Skeletal muscle tissue (tissue), 4 donors: ENCODE data around the gene ATG2A. TPM values are rescaled to one million over a fixed set of nuclear protein-coding genes. Genes with fewer than 3 reads are reported as not detected.
A peak's percentile ranks its signal among the peaks of the same experiment; 100 is the strongest.

ENCODE experiments used
- H3K27ac ChIP-seq: one replicate; pipeline ENCODE4 v1.7.0; 2013; ENCODE audit warnings: mild to moderate bottlenecking, low read depth, low read length, inconsistent platforms
- H3K27me3 ChIP-seq, 3 donors: one replicate each; pipeline ENCODE4 v1.7.0; 2013; ENCODE audit warnings: low read length in 3 of 3; ENCODE audit not compliant: control insufficient read depth in 3 of 3, insufficient read depth in 3 of 3
- H3K36me3 ChIP-seq, 3 donors: one replicate each; pipeline ENCODE4 v1.7.0; 2013; ENCODE audit warnings: low read length in 3 of 3; ENCODE audit not compliant: control insufficient read depth in 3 of 3, insufficient read depth in 3 of 3
- H3K4me1 ChIP-seq, 3 donors: one replicate each; pipeline ENCODE4 v1.7.0; 2013; ENCODE audit warnings: low read length in 3 of 3, mild to moderate bottlenecking in 3 of 3; ENCODE audit not compliant: control insufficient read depth in 3 of 3, insufficient read depth in 3 of 3
- H3K4me3 ChIP-seq, 3 donors: one replicate each; pipeline ENCODE4 v1.7.0; 2013; ENCODE audit warnings: low read length in 3 of 3
- H3K9ac ChIP-seq, 3 donors: one replicate each; pipeline ENCODE4 v1.7.0; 2013; ENCODE audit warnings: low read length in 3 of 3, mild to moderate bottlenecking in 3 of 3, moderate library complexity in 2 of 3, low read depth in 1 of 3
- H3K9me3 ChIP-seq, 3 donors: one replicate each; pipeline ENCODE4 v1.7.0; 2013; ENCODE audit warnings: low read length in 3 of 3; ENCODE audit not compliant: control insufficient read depth in 3 of 3
- total RNA-seq: library from RNA; depleted of rRNA; stranded (reverse); fragments of >200 nt; gene quantifications from one replicate; pipeline ENCODE4 v1.2.3, GENCODE V29; 2014
- donor health status: Osteomylitis.

ATG2A gene
- total RNA-seq, 1 donor from 2014 or later, result 3.1 TPM

- Histone ChIP-seq H3K4me3 (peak overlapping the region; percentile 3 to 45 (median 4)), H3K9ac (peak overlapping the region in 2 of 3 donors; percentile 27 to 57), H3K9me3 (no peaks in the 10 kb centered on the region), H3K27me3 (no peaks in the 10 kb centered on the region), H3K4me1 (peaks cover 74 to 87% (median 81%) of the 10 kb centered on the region in 3 donors), H3K36me3 (peaks cover 17 to 22% (median 19%) of the 10 kb centered on the region in 3 donors), H3K27ac (peak overlapping the region; percentile 69)
Measured at GRCh38 chr11:64874308-64875240, 42.4 kb downstream of the ATG2A start.

- Histone ChIP-seq H3K4me1 (peaks cover 83 to 92% (median 87%) of the 10 kb centered on the region in 3 donors), H3K27me3 (no peaks in the 10 kb centered on the region), H3K9ac (peak overlapping the region in 1 of 3 donors; percentile 45), H3K36me3 (peaks cover 17 to 22% (median 19%) of the 10 kb centered on the region in 3 donors), H3K9me3 (no peaks in the 10 kb centered on the region), H3K27ac (no peak overlapping the region), H3K4me3 (no peak overlapping the region)
Measured at GRCh38 chr11:64872790-64873488, 44.1 kb downstream of the ATG2A start.

DNA sequence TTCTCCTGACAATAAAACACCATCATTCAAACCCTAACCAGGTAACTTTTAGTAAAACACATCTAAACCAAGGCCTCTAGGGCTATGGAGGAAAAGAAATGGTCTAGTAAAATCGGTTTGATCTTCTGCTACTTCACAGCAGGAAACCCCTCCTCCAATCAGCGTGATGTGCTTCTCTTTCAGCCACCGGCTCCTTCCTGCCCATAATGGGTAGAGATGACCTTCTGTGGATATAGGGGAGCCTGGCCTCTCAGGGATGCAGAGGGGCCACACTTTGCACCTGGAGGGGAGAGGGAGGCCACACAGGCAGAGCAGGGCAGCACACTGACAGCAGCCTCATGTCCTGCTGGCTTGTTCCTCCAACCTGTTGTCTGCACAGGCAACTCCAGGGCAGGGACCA, 45.5 kb downstream of the ATG2A start:
- peak overlapping the region in 1 of 3 donors; percentile 49 for H3K4me3 ChIP-seq
- H3K27ac ChIP-seq, result peak overlapping the region; percentile 89
- peaks cover 77 to 82% (median 80%) of the 10 kb centered on the region in 3 donors for H3K4me1 ChIP-seq
- H3K9ac ChIP-seq, result peak overlapping the region; percentile 46 to 72 (median 63)
- H3K36me3 ChIP-seq, result peaks cover 17 to 22% (median 21%) of the 10 kb centered on the region in 3 donors
- no peaks in the 10 kb centered on the region for H3K9me3 ChIP-seq
- H3K27me3 ChIP-seq, result no peaks in the 10 kb centered on the region

- H3K9me3 ChIP-seq, result no peaks in the 10 kb centered on the region
- peak overlapping the region; percentile 63 to 72 (median 65) for H3K9ac ChIP-seq
- peaks cover 17 to 22% (median 21%) of the 10 kb centered on the region in 3 donors for H3K36me3 ChIP-seq
- H3K4me1 ChIP-seq, result peaks cover 76 to 81% (median 78%) of the 10 kb centered on the region in 3 donors
- H3K27me3 ChIP-seq, result no peaks in the 10 kb centered on the region
- H3K4me3 ChIP-seq, result peak overlapping the region; percentile 20 to 56 (median 46)
- H3K27ac ChIP-seq, result peak overlapping the region; percentile 89
Measured at GRCh38 chr11:64870893-64871466, 46.0 kb downstream of the ATG2A start.

DNA sequence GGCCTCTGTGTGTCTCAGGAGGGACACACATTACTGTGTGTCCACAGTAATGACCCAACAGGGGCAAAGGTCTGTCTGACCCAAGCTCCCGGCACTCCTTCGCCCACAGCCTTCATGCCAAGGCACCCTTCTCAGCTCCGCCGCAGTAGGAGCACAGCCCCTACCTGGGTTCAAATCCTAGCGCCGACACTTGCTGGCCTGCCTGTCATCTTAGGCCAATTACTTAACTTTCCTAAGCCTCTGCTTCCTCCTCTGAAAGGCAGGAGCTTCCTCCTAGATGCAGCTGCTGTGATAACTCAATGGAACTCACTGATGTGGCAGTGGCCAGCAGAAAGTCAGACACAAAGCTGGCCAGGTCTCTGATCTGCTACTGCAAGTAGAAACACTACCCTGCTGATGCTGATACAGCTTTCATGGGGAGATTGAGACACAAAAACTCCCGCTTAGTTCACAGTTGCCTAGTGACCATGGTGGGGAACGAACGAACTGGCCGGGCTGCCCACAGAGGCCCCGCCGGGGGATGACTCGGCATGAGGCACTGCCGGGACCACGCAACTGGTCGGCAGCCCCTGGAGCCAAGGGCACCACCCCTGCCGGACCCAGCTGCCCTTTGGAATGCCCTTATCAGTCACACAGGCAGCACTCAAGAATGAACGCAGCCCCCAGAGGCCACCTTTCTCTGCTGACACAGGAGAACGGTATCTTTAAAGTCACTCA, 46.7 kb downstream of the ATG2A start:
- Histone ChIP-seq H3K36me3 (peaks cover 17 to 22% (median 21%) of the 10 kb centered on the region in 3 donors), H3K4me3 (peak overlapping the region; percentile 36 to 56 (median 46)), H3K27me3 (no peaks in the 10 kb centered on the region), H3K4me1 (peaks cover 74 to 78% (median 78%) of the 10 kb centered on the region in 3 donors), H3K9me3 (no peaks in the 10 kb centered on the region), H3K9ac (peak overlapping the region; percentile 54 to 72 (median 65)), H3K27ac (peak overlapping the region; percentile 89)

DNA sequence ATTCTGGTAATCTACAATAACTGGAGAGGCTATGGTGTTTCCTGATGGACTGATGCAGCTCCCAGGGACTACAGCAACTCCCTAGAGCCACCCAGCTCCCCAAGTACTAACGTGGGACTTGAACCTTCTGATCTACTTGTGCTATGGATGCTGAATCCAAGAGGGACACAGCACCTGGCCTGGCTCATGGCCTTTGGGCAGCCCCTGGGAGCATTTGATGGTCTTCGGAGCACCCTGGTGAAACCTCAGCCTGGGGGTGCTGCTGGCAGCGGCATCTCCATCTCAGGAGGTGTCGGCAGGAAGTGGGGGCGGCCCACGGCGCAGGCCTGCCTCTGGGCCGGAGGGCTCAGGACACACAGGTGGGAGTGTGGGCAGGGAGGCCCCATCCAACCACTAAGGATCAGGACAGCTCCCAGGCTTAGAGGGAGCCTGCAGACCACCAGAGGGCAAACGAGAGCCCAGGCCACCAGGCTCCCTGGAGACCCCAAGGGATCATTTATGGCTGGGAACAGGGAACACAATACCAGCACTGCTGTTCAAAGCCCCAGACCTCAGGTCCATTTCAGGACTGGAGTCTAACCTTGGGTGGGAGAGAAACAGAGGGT, 47.3 kb downstream of the ATG2A start:
- Histone ChIP-seq H3K9me3 (no peaks in the 10 kb centered on the region), H3K36me3 (peaks cover 17 to 21% (median 21%) of the 10 kb centered on the region in 3 donors), H3K27ac (peak overlapping the region; percentile 89), H3K4me3 (peak overlapping the region; percentile 36 to 58 (median 46)), H3K27me3 (no peaks in the 10 kb centered on the region), H3K9ac (peak overlapping the region; percentile 63 to 72 (median 70)), H3K4me1 (peaks cover 76 to 78% (median 78%) of the 10 kb centered on the region in 3 donors)

GRCh38 chr11:64868904-64869570, 48.0 kb downstream of the ATG2A start:
- H3K4me1 ChIP-seq, result peaks cover 77 to 79% (median 79%) of the 10 kb centered on the region in 3 donors

DNA sequence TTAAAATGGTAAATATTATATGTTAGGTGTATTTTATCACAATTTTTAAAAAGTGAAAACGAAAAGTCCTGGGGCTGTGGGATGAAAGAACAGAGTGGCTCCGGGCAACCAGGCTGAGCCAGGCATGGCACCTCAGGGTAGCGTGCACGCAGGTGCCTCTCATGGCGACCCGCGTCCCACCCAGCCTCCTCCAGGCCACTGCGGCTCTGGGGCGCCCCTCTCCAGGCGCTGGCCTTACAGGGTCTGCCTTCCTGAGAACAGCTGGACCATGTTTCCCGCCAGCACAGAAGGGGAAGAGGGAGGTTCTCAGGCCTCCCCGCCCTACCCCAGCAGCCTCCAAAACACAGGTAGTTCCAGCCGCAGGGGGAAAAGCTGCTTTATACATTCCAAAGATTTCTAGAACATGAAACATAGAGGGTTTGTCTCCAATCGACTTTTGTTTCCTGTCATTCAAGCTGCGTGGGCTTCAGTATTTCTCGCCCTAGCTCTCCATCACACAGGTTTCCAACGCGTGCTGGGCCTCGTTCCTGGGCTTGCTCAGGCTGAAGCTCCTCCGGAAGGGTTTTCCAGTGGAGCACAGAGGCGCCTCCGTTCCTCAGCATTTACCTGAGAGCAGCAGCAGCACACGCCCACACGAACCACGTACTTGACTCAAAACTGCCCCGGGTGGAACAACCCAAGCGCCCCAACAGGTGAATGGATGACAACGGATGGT, 49.1 kb downstream of the ATG2A start:
- H3K9ac ChIP-seq, result peak overlapping the region in 2 of 3 donors; percentile 70 to 72
- H3K4me3 ChIP-seq, result no peak overlapping the region
- H3K27ac ChIP-seq, result peak overlapping the region; percentile 89
- no peaks in the 10 kb centered on the region for H3K9me3 ChIP-seq
- H3K27me3 ChIP-seq, result no peaks in the 10 kb centered on the region
- peaks cover 9 to 11% (median 9%) of the 10 kb centered on the region in 3 donors for H3K36me3 ChIP-seq
- peaks cover 83 to 85% (median 85%) of the 10 kb centered on the region in 3 donors for H3K4me1 ChIP-seq

More at GRCh38 chr11:64868904-64869570, 48.0 kb downstream of the ATG2A start:
- peak overlapping the region; percentile 89 for H3K27ac ChIP-seq
- no peaks in the 10 kb centered on the region for H3K9me3 ChIP-seq
- no peaks in the 10 kb centered on the region for H3K27me3 ChIP-seq
- H3K36me3 ChIP-seq, result peaks cover 15 to 17% (median 16%) of the 10 kb centered on the region in 3 donors
- H3K9ac ChIP-seq, result peak overlapping the region; percentile 63 to 72 (median 70)
- H3K4me3 ChIP-seq, result peak overlapping the region; percentile 7 to 49 (median 46)
